D721Med (cell line): ENCODE results near the gene MYO18B.

Experiments
- DNase-seq: peaks from one replicate; pipeline ENCODE4 v3.0.0; 2011; ENCODE audit warnings: low spot score; ENCODE audit not compliant: insufficient read length
- FAIRE-seq: peaks from 2 replicates; lab custom pipeline; 2011; peaks lifted over from hg19 to GRCh38; lab: Jason Lieb, UNC
- TF ChIP-seq, protein P1 (sequence below): IDR thresholded peaks from 2 replicates; pipeline ENCODE4 v1.5.1; 2012; ENCODE audit warnings: mild to moderate bottlenecking, control low read depth; ENCODE audit not compliant: insufficient read depth; ENCODE audit errors: missing control alignments

MYO18B gene

DNA sequence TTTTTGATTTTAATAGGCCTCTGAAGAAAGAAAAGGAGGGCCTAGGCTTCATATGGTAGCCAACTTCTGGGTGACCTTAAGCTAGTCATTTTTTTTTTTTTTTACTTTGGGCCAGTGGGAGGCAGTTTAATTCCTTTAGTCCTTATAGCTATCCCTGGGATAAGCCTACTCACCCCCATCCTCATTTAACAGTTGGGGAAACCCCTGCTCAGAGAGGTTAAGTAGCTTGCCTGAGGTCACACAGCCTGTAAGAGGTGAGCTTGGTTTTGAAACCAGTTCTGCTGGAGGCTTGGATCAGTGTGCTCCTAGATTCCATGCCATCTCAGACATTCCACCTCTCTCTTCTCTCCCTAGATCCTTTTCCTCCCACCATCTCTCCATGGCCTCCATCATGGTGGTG, 86.4 kb downstream of the MYO18B start:
- TF ChIP-seq, protein P1, sequence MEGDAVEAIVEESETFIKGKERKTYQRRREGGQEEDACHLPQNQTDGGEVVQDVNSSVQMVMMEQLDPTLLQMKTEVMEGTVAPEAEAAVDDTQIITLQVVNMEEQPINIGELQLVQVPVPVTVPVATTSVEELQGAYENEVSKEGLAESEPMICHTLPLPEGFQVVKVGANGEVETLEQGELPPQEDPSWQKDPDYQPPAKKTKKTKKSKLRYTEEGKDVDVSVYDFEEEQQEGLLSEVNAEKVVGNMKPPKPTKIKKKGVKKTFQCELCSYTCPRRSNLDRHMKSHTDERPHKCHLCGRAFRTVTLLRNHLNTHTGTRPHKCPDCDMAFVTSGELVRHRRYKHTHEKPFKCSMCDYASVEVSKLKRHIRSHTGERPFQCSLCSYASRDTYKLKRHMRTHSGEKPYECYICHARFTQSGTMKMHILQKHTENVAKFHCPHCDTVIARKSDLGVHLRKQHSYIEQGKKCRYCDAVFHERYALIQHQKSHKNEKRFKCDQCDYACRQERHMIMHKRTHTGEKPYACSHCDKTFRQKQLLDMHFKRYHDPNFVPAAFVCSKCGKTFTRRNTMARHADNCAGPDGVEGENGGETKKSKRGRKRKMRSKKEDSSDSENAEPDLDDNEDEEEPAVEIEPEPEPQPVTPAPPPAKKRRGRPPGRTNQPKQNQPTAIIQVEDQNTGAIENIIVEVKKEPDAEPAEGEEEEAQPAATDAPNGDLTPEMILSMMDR: no peak
- DNase-seq (no peak), FAIRE-seq (no peak)

GRCh38 chr22:25829237-25829636, 87.2 kb downstream of the MYO18B start:
- TF ChIP-seq, protein P1: no peak
- DNase-seq: no peak
- no peak for FAIRE-seq

DNA sequence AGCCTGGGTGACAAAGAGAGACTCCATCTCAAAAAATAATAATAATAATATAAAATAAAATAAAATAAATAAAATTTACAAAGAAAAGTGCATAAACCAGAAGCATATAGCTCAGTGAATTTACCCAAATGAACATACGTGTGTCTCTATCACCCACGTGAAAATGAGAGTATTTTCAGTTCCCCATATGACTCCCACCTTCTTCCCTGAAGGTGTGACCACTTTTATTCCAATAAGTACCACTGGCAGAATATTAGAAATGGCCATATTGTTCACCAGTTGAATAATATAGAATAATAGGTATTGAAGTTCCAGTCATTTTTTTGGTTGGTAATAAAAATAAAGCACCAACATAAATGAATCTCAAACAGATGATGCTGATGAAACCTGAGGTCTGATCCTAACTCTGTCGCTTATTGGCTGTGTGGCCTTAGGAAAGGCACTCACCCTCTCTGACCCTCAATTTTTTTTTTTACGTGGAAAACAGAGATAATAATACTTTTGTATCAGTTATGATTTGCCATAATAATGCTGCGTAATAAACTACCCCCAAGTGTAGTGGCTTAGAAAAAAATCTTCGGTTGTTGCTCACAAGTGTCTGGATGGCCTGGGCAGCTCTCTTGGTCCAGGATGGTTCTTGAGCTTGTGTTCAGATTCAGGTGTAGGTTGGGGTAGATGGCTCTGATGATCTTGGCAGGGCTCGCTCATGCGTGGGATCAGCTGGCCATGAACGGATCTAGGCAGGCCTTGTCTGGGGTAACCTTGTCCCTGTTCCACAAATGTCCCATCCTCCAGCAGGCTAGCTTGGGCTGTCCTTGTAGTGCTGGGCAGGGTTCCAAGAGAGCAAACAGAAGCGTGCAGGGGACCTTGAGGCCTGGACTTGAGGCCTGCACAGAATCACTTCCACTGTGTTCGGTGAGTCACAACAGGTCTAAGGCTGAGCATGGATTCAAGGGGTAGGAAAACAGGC, 88.1 kb downstream of the MYO18B start:
- DNase-seq: no peak
- no peak for FAIRE-seq

GRCh38 chr22:25833091-25833490, 91.1 kb downstream of the MYO18B start:
- DNase-seq (no peak), FAIRE-seq (no peak)
- TF ChIP-seq, protein P1: no peak

More for the DNA sequence above, 88.1 kb downstream of the MYO18B start:
- TF ChIP-seq, protein P1: no peak

DNA sequence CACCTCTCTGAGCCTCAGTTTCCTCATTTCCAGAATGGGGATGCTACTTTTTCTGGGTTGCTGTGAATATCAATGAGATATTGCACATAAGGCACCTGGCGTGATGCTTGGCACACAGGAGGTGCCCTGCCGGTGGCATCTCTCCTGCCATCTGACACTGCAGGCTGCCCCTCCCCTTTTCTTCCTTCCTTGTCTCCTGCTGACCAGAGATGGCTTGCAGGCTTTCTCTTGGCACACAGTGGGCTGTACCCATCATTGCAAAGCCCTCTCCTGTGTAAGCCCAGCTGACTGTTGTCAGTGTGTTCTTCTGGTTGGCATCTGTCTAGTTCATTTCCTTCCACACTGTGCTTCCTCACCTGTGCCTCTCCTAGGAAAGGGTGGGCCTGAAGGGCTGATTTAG, 91.7 kb downstream of the MYO18B start:
- TF ChIP-seq, protein P1: no peak
- DNase-seq: no peak

DNA sequence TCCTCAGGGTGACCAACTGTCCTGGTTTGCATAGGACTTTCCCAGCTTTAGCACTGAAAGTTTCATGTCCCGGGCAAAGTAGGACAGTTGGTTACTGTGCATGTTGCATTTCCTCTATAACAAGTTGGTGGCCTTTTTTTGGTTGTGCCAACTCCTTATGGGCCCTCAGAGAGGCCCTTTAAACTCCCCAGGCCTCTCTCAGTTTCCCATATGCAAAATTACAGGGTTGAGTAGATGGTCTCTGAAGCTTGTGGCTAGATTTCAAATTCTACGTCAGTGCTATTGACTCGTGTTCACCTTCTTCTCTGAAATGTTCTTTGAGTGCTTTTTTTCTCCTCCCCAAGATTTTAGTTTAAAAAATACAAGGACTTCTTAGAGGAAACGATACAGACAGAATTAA, 92.5 kb downstream of the MYO18B start:
- DNase-seq: no peak
- FAIRE-seq: no peak
- TF ChIP-seq, protein P1: no peak

More for the DNA sequence above, 91.7 kb downstream of the MYO18B start:
- no peak for FAIRE-seq

- no peak for DNase-seq
- TF ChIP-seq, protein P1: no peak
- FAIRE-seq: no peak
Measured at GRCh38 chr22:25835348-25835747, 93.4 kb downstream of the MYO18B start.
